ENCODE results near the gene SRI.
"Not testable (repeated sequence)": the region's sequence is repeated elsewhere in the genome, so short reads cannot be mapped to it uniquely, and the experiment has no call there.

Gene SRI

GRCh38 chr7:88172842-88173241 is 47.0 kb downstream of the SRI start:
- no peak for FAIRE-seq

GRCh38 chr7:88169717-88170320 is 50.0 kb downstream of the SRI start:
- peak; percentile 91 for FAIRE-seq

DNA sequence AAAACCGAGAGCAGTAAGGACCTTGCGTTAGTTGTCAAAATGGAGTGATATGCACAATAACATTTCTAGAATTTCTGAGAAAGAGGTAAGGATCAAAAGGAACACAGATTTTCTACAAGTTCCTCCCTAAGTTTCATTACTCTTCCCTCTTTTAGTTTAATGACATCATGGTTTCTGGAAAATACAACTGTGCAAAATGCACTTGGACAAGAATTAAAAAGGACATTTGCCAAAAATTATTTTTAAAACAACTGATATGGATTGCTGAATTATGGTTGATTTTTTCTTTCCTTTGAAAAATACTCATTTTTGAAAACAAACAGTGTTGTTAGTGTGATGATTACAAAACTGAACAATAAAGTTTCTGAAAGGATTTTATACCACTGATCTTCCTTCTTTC is 52.1 kb downstream of the SRI start:
- FAIRE-seq: no peak

DNA sequence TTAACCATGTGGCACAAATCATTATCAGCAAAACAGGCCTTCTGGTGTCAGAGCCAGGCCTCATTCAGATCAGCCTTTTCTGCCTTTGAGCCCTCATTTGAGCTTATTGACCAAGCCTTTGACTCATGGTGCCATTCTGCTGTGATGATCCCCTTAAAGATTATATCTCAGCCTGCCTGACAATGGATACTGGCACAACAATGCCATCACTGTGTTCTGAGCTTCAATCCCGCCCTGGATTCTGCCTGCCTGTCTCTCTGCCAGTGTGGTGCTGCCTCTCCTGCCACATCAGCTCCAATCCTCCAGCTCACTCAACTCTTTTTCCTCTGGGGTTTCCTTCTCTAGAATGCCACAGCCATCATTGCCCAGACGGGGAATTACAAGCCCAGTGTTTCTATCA is 52.6 kb downstream of the SRI start:
- FAIRE-seq: no peak

- FAIRE-seq: no peak
Measured at GRCh38 chr7:88165697-88166096, 54.1 kb downstream of the SRI start.

DNA sequence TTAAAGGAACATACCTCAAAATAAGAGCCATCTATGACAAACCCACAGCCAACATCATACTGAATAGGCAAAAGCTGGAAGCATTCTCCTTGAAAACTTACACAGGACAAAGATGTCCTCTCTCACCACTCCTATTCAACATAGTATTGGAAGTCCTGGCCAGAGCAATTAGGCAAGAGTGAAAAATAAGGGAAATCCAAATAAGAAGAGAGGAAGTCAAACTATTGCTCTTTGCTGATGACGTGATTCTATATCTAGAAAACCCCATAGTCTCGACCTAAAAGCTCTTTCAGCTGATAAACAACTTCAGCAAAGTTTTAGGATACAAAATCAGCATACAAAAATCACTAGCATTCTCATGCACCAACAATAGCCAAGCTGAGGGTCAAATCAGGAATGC is 60.1 kb downstream of the SRI start:
- not testable (repeated sequence) for FAIRE-seq

GRCh38 chr7:88156356-88156755 is 63.5 kb downstream of the SRI start:
- no peak for FAIRE-seq

GRCh38 chr7:88155756-88156155 is 64.1 kb downstream of the SRI start:
- no peak for FAIRE-seq

All from endometrium (tissue), 2 donors.